BLaER1 (cell line): Measurements from ENCODE around the gene MLLT1.

Source experiments
- H3K27ac ChIP-seq: shearing (Covaris generic); formaldehyde crosslinking; 2 replicates; pipeline ENCODE4 v1.8.1; 2022
- H3K27me3 ChIP-seq: shearing (Covaris generic); formaldehyde crosslinking; 2 replicates; pipeline ENCODE4 v1.8.1; 2022
- H3K36me3 ChIP-seq: shearing (Covaris generic); formaldehyde crosslinking; 2 replicates; pipeline ENCODE4 v1.8.1; 2022
- H3K4me1 ChIP-seq: shearing (Covaris generic); formaldehyde crosslinking; 2 replicates; pipeline ENCODE4 v1.8.1; 2022
- H3K4me2 ChIP-seq: shearing (Covaris generic); formaldehyde crosslinking; 2 replicates; pipeline ENCODE4 v1.8.1; 2022
- H3K4me3 ChIP-seq: shearing (Covaris generic); formaldehyde crosslinking; 2 replicates; pipeline ENCODE4 v1.8.1; 2022
- H3K9ac ChIP-seq: shearing (Covaris generic); formaldehyde crosslinking; 2 replicates; pipeline ENCODE4 v1.8.1; 2022
- H3K9me3 ChIP-seq: shearing (Covaris generic); formaldehyde crosslinking; 2 replicates; pipeline ENCODE4 v1.8.1; 2022
- H4K20me1 ChIP-seq: shearing (Covaris generic); formaldehyde crosslinking; 2 replicates; pipeline ENCODE4 v1.8.1; 2022
- Cebpa-rat ChIP-seq: shearing (Covaris generic); IDR thresholded peaks from 2 replicates; pipeline ENCODE4 v1.8.1; 2022

Gene MLLT1

DNA sequence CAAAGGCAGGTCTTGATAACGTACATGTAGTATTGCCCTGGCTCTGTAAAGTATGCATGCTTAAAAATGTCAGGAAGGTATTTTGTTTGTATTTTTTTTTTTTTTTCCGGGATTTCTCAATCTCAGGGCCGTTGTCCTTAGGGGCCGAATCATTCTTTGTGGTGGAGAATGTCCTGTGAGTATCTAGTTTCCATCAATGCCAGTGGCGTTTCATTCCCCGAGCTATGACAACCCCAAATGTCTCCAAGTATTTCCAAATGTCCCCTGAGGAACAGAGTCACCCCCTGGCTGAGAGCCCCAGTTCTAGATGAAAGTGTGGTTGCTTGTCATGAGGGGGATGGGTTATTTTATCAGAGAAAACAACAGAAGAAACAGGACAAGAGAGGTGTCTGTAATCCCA is 75.6 kb downstream of the MLLT1 start:
- peak overlapping the region; percentile 24 for H3K27ac ChIP-seq
- H3K9ac ChIP-seq, result no peak overlapping the region
- H3K27me3 ChIP-seq, result no peaks in the 10 kb centered on the region
- peak overlapping the region; percentile 74 for H3K4me2 ChIP-seq
- H3K4me3 ChIP-seq, result no peak overlapping the region
- H3K9me3 ChIP-seq, result no peaks in the 10 kb centered on the region
- no peaks in the 10 kb centered on the region for H3K36me3 ChIP-seq
- H4K20me1 ChIP-seq, result no peaks in the 10 kb centered on the region
- no peak for TF ChIP-seq Cebpa-rat
- H3K4me1 ChIP-seq, result peaks cover 52% of the 10 kb centered on the region

DNA sequence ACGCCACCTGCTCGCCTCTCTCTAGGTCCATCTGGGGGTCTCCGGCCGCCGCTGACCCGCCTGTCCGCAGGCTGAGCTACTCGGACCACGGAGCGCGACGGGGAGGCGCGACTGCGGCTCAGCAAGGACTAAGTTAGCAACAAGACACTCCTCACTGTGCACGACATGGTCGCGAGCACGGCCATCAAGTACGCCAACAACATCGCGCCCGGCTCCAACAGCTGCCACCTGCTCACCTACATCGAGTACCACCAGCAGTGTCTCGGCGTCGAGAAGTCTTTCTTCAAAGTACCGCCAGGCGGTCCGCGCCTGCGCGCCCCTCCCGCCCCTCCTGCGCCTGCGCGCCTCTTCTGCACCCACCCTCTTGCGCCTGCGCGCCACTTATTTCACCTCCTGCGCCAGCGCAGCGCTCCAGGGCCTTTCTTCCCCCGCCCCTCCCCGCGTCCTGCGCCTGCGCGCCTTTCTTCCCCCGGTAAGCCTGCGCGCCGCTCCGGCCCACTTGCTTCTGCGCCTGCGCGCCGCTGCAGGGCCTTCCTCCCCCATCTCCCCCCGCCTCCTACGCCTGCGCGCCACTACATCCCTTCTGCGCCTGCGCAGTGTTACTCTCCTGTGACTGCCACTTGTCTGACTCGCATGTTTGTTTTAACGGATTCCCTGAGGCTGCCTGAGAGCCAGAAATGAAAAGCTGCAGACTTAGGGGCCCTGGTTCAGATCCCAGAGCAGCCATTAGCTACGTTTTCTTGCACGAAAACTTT is 80.4 kb downstream of the MLLT1 start:
- Histone ChIP-seq H3K9me3 (no peaks in the 10 kb centered on the region; the same call in 1 of the 2 replicates), H3K27ac (peak overlapping the region; percentile 82), H3K9ac (peak overlapping the region; percentile 87), H3K4me1 (peaks cover 52% of the 10 kb centered on the region), H4K20me1 (no peaks in the 10 kb centered on the region), H3K36me3 (peaks cover 17% of the 10 kb centered on the region), H3K27me3 (no peaks in the 10 kb centered on the region), H3K4me3 (peak overlapping the region; percentile 90), H3K4me2 (peak overlapping the region; percentile 96)
- no peak for TF ChIP-seq Cebpa-rat

DNA sequence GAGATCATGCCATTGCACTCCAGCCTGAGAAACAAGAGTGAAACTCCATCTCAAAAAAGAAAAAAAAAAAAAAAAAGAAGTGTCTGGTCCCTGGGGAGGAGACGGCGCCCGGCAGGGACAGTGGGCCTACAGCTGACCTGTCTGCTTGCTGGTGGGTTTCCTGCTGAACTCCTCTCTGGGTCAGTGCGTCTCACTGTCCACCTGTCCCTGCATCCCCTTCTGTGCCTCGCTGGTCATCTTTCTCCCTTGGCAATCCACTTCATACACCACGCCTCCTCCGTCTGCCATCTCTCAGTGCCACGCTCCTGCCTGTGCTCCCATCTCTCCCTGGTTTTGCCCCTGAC is 80.9 kb downstream of the MLLT1 start:
- H3K9ac ChIP-seq, result peak overlapping the region; percentile 87
- TF ChIP-seq Cebpa-rat, result no peak
- H4K20me1 ChIP-seq, result no peaks in the 10 kb centered on the region
- no peaks in the 10 kb centered on the region; the same call in 1 of the 2 replicates for H3K9me3 ChIP-seq
- peaks cover 46% of the 10 kb centered on the region for H3K4me1 ChIP-seq
- no peaks in the 10 kb centered on the region for H3K27me3 ChIP-seq
- H3K4me3 ChIP-seq, result peak overlapping the region; percentile 90
- peak overlapping the region; percentile 82 for H3K27ac ChIP-seq
- H3K36me3 ChIP-seq, result peaks cover 22% of the 10 kb centered on the region
- peak overlapping the region; percentile 96 for H3K4me2 ChIP-seq

DNA sequence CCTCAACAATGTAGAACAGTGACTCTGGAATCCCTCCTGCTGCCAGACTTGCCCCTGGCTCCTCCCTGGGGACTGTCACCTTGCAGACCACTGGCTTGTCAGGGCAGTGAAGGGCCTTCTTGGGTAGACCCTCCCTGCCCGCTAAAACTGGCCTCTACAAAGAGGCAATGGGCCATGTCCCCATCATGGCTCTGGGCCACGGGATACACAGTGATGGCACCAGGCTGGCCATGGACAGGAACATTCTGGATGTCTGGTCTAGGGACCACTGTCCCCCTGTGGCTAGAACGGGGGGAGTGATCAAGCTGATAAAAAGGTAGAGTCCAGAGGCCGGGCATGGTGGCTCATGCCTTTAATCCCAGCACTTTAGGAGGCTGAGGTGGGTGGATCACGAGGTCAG is 83.4 kb downstream of the MLLT1 start:
- no peak overlapping the region for H3K4me2 ChIP-seq
- peaks cover 39% of the 10 kb centered on the region for H3K36me3 ChIP-seq
- no peaks in the 10 kb centered on the region for H4K20me1 ChIP-seq
- no peak overlapping the region for H3K9ac ChIP-seq
- no peaks in the 10 kb centered on the region for H3K27me3 ChIP-seq
- H3K27ac ChIP-seq, result no peak overlapping the region
- no peak for TF ChIP-seq Cebpa-rat
- peaks cover 22% of the 10 kb centered on the region for H3K4me1 ChIP-seq
- no peak overlapping the region for H3K4me3 ChIP-seq
- no peaks in the 10 kb centered on the region; the same call in 1 of the 2 replicates for H3K9me3 ChIP-seq

DNA sequence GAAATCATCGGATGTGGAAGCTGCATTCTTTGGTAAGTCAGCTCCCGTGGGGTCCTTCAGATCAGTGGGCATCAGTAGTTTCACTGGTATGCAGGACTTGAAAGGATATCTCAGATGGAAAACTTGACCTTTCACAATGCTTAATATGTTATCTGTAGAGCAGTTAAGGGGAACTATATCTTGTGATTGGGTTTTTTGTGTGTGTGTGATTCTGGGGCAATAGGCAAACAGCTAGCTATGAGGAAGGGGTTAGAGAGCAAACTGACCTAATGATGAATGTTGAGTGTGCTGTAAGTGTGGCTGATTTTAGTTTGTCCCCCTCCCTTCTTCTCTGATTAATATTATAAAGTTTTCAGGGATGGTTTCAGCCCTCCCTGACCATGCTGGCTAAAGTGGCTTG is 91.0 kb downstream of the MLLT1 start:
- H3K9me3 ChIP-seq, result no peaks in the 10 kb centered on the region
- no peak overlapping the region for H3K9ac ChIP-seq
- H4K20me1 ChIP-seq, result no peaks in the 10 kb centered on the region
- H3K27ac ChIP-seq, result no peak overlapping the region
- no peak for TF ChIP-seq Cebpa-rat
- no peak overlapping the region for H3K4me2 ChIP-seq
- H3K4me1 ChIP-seq, result peaks cover 7% of the 10 kb centered on the region
- H3K27me3 ChIP-seq, result no peaks in the 10 kb centered on the region
- peaks cover 47% of the 10 kb centered on the region for H3K36me3 ChIP-seq
- H3K4me3 ChIP-seq, result no peak overlapping the region

DNA sequence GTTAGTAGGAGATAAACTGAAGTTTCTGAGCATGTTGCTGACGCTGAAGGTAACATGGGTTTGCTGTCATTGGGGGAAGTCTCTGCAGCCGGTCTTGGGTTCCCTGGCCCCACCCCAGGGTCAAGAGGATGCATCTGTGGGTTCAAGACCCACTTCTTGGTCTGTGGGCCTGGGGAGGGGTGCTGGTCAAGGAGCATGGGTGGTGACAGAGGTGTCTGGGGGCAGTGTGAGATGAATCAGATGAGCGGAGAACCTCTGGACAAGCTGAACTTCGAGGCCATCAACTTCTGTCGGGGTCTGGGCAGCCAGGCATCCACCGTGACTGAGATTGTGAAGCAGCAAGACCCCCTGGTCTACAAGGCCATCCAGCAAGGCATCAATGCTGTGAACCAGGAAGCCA is 92.4 kb downstream of the MLLT1 start:
- Histone ChIP-seq H3K4me1 (peaks cover 7% of the 10 kb centered on the region), H3K27me3 (no peaks in the 10 kb centered on the region), H3K9me3 (peaks cover 8% of the 10 kb centered on the region; the same call in 1 of the 2 replicates), H3K9ac (no peak overlapping the region), H4K20me1 (no peaks in the 10 kb centered on the region), H3K4me3 (no peak overlapping the region), H3K27ac (no peak overlapping the region), H3K4me2 (no peak overlapping the region), H3K36me3 (peaks cover 40% of the 10 kb centered on the region)
- TF ChIP-seq Cebpa-rat, result no peak

DNA sequence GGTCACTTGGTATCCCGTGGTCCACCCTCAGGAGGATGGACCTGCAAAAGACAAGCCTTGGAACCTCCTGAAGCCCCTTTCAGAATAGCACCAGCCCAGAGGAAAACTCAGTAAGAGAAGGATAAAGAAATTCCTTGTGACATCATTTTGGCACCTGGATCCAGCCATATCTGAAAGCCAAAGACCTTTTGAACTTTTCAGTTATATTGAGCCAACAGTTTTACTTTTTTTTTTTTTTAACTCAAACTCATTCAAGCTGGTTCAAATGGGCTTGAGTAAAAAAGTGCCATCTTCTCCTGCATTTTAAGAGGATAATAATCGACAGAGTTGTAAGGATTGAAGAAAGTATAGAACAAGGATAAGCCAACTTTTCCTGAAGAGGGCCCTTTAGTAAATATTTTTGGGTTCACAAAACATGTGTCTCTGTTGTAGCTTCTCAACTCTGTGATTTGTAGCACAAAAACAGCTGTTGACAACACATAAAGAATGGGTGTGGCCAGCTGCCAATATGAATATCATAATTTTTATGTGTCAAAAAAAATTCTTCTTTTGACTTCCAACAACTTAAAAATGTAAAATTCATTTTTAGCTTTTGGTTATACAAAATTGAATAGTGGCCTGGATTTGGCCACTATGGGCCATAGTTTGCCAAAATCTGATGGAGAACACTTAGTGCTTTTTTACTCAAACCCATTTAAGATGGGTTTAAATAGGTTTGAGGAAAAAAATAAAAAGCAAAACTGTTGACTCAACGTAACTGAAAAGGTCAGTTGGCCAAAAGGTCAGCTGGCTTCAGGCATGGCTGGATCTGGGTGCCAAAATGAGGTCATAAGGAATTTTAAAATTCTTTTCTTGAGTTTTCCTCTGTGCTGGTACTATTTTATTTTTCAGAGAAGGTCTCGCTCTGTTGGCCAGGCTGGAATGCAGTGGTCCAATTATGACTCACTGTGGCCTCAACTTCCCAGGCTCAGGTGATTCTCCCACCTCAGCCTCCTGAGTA is 93.6 kb downstream of the MLLT1 start:
- Histone ChIP-seq H3K27me3 (no peaks in the 10 kb centered on the region), H3K9ac (no peak overlapping the region), H3K4me3 (no peak overlapping the region), H3K4me1 (peaks cover 7% of the 10 kb centered on the region), H3K27ac (no peak overlapping the region), H3K9me3 (peaks cover 8% of the 10 kb centered on the region; the same call in 1 of the 2 replicates), H4K20me1 (no peaks in the 10 kb centered on the region), H3K36me3 (peaks cover 28% of the 10 kb centered on the region), H3K4me2 (no peak overlapping the region; the same call in 1 of the 2 replicates)
- no peak for TF ChIP-seq Cebpa-rat

DNA sequence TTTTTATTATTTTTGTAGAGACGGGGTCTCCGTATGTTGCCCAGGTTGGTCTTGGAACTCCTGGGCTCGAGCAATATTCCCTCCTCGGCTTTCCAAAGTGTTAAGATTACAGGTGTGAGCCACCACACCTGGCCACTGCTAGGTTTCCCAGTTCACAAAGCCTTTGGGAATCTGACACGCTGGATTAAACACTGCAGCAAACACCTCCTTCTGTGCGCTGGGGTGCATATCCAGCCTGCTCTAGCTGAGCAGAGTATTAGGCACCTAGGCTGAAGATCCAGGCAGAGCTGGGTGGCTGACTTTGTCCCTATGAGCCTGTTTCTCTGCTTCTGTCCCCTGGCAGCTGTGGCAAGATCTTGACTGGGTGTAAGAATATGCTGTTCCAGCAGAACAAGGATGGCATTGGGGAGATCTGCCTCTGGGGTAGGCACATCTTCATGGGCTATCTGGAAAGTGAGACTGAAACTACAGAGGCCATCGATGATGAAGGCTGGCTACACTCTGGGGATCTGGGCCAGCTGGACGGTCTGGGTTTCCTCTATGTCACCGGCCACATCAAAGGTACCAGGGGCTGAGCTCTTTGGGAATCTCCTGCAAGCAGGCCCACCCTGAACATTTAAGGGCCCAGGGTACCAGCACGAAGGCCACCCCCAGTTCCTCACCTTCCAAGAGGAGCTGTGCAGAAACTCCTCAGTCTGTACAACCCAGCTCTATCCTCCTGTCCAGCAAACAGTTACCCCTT is 94.5 kb downstream of the MLLT1 start:
- Histone ChIP-seq H3K4me2 (no peak overlapping the region; the same call in 1 of the 2 replicates), H3K27ac (no peak overlapping the region), H4K20me1 (no peaks in the 10 kb centered on the region), H3K9ac (no peak overlapping the region), H3K4me1 (peaks cover 7% of the 10 kb centered on the region), H3K9me3 (peaks cover 8% of the 10 kb centered on the region; the same call in 1 of the 2 replicates), H3K4me3 (no peak overlapping the region), H3K36me3 (peaks cover 20% of the 10 kb centered on the region), H3K27me3 (no peaks in the 10 kb centered on the region)
- TF ChIP-seq Cebpa-rat, result no peak

DNA sequence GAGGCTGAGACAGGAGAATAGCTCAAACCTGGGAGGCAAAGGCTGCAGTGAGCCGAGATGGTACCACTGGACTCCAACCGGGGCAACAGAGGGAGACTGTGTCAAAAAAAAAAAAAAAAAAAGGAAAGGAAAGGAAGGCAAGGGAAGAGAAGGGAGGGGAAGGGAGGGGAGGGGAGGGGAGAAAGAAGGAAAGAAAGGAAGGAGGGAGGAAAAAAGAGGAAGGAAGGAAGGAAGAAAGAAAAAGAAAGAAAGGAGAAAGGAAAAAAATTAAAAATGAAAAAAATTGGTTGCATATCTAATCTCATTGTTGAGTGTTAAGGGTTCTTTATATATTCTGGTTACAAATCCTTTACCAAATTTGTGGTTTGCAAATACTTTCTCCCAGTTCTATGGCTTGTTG is 98.7 kb downstream of the MLLT1 start:
- no peak overlapping the region for H3K27ac ChIP-seq
- H3K36me3 ChIP-seq, result no peaks in the 10 kb centered on the region
- no peak overlapping the region for H3K9ac ChIP-seq
- no peaks in the 10 kb centered on the region for H3K27me3 ChIP-seq
- no peak overlapping the region for H3K4me3 ChIP-seq
- H3K4me2 ChIP-seq, result no peak overlapping the region
- peaks cover 8% of the 10 kb centered on the region; the same call in 1 of the 2 replicates for H3K9me3 ChIP-seq
- H4K20me1 ChIP-seq, result no peaks in the 10 kb centered on the region
- TF ChIP-seq Cebpa-rat, result no peak
- peaks cover 12% of the 10 kb centered on the region for H3K4me1 ChIP-seq
